OCI-LY7 (cell line): ENCODE data around the gene ZBTB3. TPM values are rescaled to one million over a fixed set of nuclear protein-coding genes. Genes with fewer than 3 reads are reported as not detected.

Experiments
- BruUV-seq: library from RNA; stranded (reverse); fragments of 400-500 nt; replicated peaks from 2 replicates; lab custom pipeline; 2021; lab: Mats Ljungman, UMichigan
- CTCF ChIA-PET: fragments of 300-600 bp; sonication (Branson Sonifier 250); formaldehyde crosslinking; loops from one replicate; lab custom pipeline; 2022; ENCODE audit warnings: antibody characterized with exemption; ENCODE audit not compliant: unreplicated experiment; lab: Charles Lee
- POLR2A ChIA-PET: fragments of 300-600 bp; sonication (Branson Sonifier 250); formaldehyde crosslinking; loops from one replicate; lab custom pipeline; 2022; ENCODE audit warnings: antibody characterized with exemption; lab: Charles Lee
- DNase-seq: peaks from one replicate; pipeline ENCODE4 v3.0.0-alpha.2; 2015; ENCODE audit warnings: low spot score
- H2AFZ ChIP-seq: fragments of 200-600 bp; sonication (generic), shearing (Covaris generic); 2 replicates; pipeline ENCODE4 v1.6.1; 2014; ENCODE audit warnings: mild to moderate bottlenecking, antibody characterized with exemption, low read length, moderate library complexity
- H3K27ac ChIP-seq: fragments of 200-600 bp; sonication (generic); 2 replicates; pipeline ENCODE4 v1.5.1; 2014; ENCODE audit warnings: mixed run types, low read depth, mild to moderate bottlenecking, moderate library complexity, low read length, inconsistent platforms; ENCODE audit not compliant: poor library complexity, severe bottlenecking
- H3K36me3 ChIP-seq: fragments of 200-600 bp; sonication (generic); 2 replicates; pipeline ENCODE4 v1.6.1; 2014; ENCODE audit warnings: mild to moderate bottlenecking, antibody characterized with exemption, low read length, moderate library complexity, mixed read lengths; ENCODE audit not compliant: insufficient read depth
- H3K4me1 ChIP-seq: fragments of 200-600 bp; sonication (generic); 2 replicates; pipeline ENCODE4 v1.5.1; 2014; ENCODE audit warnings: mild to moderate bottlenecking, low read length; ENCODE audit not compliant: insufficient read depth, poor library complexity, severe bottlenecking
- H3K4me2 ChIP-seq: fragments of 200-600 bp; sonication (generic); 2 replicates; pipeline ENCODE4 v1.6.1; 2014; ENCODE audit warnings: mild to moderate bottlenecking, low read length
- H3K4me3 ChIP-seq: fragments of 200-600 bp; sonication (generic); 2 replicates; pipeline ENCODE4 v1.5.1; 2014; ENCODE audit warnings: mild to moderate bottlenecking, low read depth, low read length; ENCODE audit not compliant: poor library complexity, severe bottlenecking
- H3K79me2 ChIP-seq: fragments of 200-600 bp; sonication (generic); 2 replicates; pipeline ENCODE4 v1.6.1; 2016; ENCODE audit warnings: low read depth, mild to moderate bottlenecking, low read length, moderate library complexity, mixed read lengths; ENCODE audit not compliant: insufficient read depth
- H3K9me2 ChIP-seq: fragments of 200-600 bp; sonication (generic); 2 replicates; pipeline ENCODE4 v1.6.1; 2016; ENCODE audit warnings: mild to moderate bottlenecking, low read length, mixed read lengths; ENCODE audit not compliant: insufficient read depth
- H3K9me3 ChIP-seq: fragments of 200-600 bp; sonication (generic); 2 replicates; pipeline ENCODE4 v1.6.1; 2014; ENCODE audit warnings: mild to moderate bottlenecking, mixed run types, low read length, mixed read lengths
- H4K20me1 ChIP-seq: fragments of 200-600 bp; sonication (generic); 2 replicates; pipeline ENCODE4 v1.6.1; 2014; ENCODE audit warnings: mild to moderate bottlenecking, antibody characterized with exemption, low read length, moderate library complexity, mixed read lengths; ENCODE audit not compliant: insufficient read depth
- CTCF ChIP-seq: fragments of 200-600 bp; sonication (generic); conservative IDR thresholded peaks from 2 replicates; pipeline ENCODE4 v1.5.1; 2014; ENCODE audit warnings: mild to moderate bottlenecking, antibody characterized with exemption, low read length, moderate library complexity, mixed read lengths
- EZH2phosphoT487 ChIP-seq: fragments of 200-600 bp; sonication (generic); IDR thresholded peaks from 2 replicates; pipeline ENCODE4 v1.6.1; 2018; ENCODE audit warnings: low read depth, borderline replicate concordance, mild to moderate bottlenecking, mixed run types, antibody characterized with exemption, low read length, moderate library complexity, mixed read lengths
- intact Hi-C: fragments of 100-400 bp; cut with micrococcal nuclease; formaldehyde crosslinking; loops from one replicate; pipeline ENCODE4 v1.10.0; 2022; ENCODE audit not compliant: unreplicated experiment
- total RNA-seq, 2 experiments: library from RNA; depleted of rRNA in 1 of 2; stranded (reverse); fragments of >200 nt in 1 of 2; shearing (Covaris generic) in 1 of 2; gene quantifications; 2 replicates each; pipeline ENCODE4 v1.2.3, GENCODE V29; 2014 to 2022

ZBTB3 gene
- total RNA-seq, 2 experiments from 2014 or later = 11.3 to 11.8 TPM

DNA sequence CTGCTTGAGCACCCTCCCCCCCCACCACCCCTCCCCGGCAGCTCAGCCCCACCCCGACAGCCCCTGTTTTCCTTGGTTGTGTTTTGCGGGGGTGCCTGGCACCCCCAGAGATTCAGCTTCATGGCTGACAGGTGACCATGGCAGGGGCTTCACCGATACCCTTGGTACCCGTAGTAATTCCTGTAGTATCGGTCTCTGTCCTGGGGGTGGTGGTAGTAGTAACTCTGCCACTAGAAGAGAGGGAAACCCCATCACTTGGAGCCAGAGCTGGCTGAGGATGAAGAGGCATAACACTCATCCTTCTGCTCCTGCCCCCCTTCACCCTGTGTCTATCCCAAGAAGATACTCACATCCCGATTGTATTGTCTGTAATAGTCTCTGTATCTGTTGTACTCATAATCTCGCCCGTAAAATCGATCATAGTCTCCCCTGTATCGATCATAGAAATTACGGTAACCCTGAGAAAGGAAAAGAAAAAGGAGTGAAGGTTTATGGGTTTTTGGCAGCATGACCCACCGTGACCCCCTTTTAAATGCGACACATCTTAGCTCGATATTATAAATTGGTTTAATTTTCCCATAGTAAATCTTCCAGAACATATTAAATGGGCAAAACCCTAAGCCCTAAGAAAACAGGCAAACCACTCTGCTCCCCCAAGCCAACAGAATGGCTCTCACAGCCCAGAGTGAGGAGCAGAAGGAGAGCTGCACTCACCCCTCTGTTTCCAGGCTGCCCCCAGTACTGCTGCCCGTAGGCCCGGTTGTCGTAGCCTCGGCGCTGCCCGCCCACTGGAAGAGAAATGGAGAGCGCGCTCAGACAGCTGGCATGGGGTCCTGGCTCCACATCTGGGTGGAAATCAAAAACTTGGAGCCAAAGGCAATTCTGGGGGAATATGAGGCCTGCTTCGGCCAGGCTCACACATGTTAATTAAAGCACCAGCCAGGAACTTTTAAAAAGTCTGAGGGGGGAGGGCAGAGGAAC, 38.5 kb downstream of the ZBTB3 start:
- Histone ChIP-seq H3K9me2 (no peaks in the 10 kb centered on the region), H2AFZ (no peak overlapping the region), H3K4me2 (no peak overlapping the region), H3K36me3 (peaks cover 99% of the 10 kb centered on the region), H3K4me1 (peaks cover 12% of the 10 kb centered on the region), H3K27ac (no peak overlapping the region), H3K4me3 (no peak overlapping the region), H4K20me1 (no peaks in the 10 kb centered on the region), H3K79me2 (peaks cover 10% of the 10 kb centered on the region; the same call in 1 of the 2 replicates), H3K9me3 (no peaks in the 10 kb centered on the region)
- TF ChIP-seq EZH2phosphoT487 (no peak), CTCF (peak; percentile 19; the same call in 1 of the 2 replicates)
- BruUV-seq = no TSS peak
- POLR2A ChIA-PET = interaction anchor here (0.9 to 1.2 kb wide), 3 partner anchors 12 to 39 kb away, joined by 3 to 6 read pairs (median 4); partner anchors contain the start of genes HNRNPUL2 and ZBTB3
- no peak for DNase-seq
- intact Hi-C loops = no loop called here
- CTCF ChIA-PET = no interaction called here

DNA sequence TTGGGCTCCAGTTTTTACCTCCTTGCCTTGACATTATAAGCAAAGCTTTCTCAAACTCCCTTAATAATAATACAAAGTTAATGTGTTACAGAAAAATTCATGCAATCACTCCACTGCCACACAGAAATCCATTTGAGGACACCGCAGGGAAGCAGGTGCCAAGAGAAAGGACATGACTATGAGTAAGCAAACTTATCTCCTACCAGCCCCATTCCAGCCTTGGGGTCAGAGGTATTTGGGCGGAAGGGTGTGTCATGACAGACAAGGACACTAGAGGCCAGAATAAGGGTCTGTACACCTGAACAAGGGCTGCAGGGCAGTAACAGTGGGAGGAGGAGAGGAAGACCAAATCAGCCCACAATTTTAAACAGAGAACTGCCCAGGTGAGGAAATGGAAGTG, 40.6 kb downstream of the ZBTB3 start:
- no peaks in the 10 kb centered on the region for H3K9me2 ChIP-seq
- no peaks in the 10 kb centered on the region for H3K9me3 ChIP-seq
- no peaks in the 10 kb centered on the region for H4K20me1 ChIP-seq
- H3K79me2 ChIP-seq = peaks cover 10% of the 10 kb centered on the region; the same call in 1 of the 2 replicates
- ChIA-PET CTCF (no interaction called here), POLR2A (no interaction called here)
- BruUV-seq = no TSS peak
- no peak for DNase-seq
- intact Hi-C loops = no loop called here
- peaks cover 99% of the 10 kb centered on the region for H3K36me3 ChIP-seq
- no peak overlapping the region for H2AFZ ChIP-seq
- TF ChIP-seq CTCF (no peak), EZH2phosphoT487 (no peak)
- no peak overlapping the region for H3K4me2 ChIP-seq
- peak overlapping the region; percentile 31 for H3K27ac ChIP-seq
- no peak overlapping the region for H3K4me3 ChIP-seq
- H3K4me1 ChIP-seq = peaks cover 30% of the 10 kb centered on the region

DNA sequence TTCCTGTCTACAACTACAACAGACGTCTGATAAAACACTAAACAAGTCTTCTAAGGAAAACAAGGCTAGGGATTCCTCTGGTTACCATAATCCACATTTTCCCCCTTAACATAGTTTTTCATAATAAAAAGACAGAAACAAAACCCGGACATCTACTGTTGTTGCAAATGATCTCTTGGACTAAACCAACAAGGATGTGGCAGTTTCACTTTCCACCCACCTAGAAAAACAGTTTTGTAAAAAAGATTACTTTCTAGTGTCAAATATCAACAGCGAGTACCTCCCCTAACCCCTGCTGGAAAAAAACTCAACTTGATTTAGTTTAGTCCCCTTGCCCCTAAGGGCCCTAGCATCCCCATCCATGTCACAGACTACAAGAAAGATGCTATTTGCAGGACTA, 41.1 kb downstream of the ZBTB3 start:
- CTCF ChIA-PET = no interaction called here
- H3K79me2 ChIP-seq = peaks cover 7% of the 10 kb centered on the region; the same call in 1 of the 2 replicates
- no peak overlapping the region for H2AFZ ChIP-seq
- intact Hi-C loops = no loop called here
- TF ChIP-seq CTCF = no peak
- TF ChIP-seq EZH2phosphoT487 = no peak
- no peak for DNase-seq
- peaks cover 99% of the 10 kb centered on the region for H3K36me3 ChIP-seq
- no peaks in the 10 kb centered on the region for H3K9me2 ChIP-seq
- peak overlapping the region; percentile 31 for H3K27ac ChIP-seq
- H3K4me1 ChIP-seq = peaks cover 35% of the 10 kb centered on the region
- H4K20me1 ChIP-seq = no peaks in the 10 kb centered on the region
- POLR2A ChIA-PET = interaction anchor here (0.9 kb wide), 1 partner anchor 44 kb away, joined by 4 read pairs; no protein-coding TSS in a partner anchor
- H3K9me3 ChIP-seq = no peaks in the 10 kb centered on the region
- BruUV-seq = TSS peak; percentile 66
- H3K4me2 ChIP-seq = no peak overlapping the region
- H3K4me3 ChIP-seq = no peak overlapping the region
